HG02798 (cell line): ENCODE results near the gene HLCS.

Experiments
- ATAC-seq: cut with Tn5 transposase; IDR thresholded peaks from one replicate; pipeline ENCODE4 v1.9.1; 2021; ENCODE audit warnings: mild to moderate bottlenecking; ENCODE audit not compliant: unreplicated experiment, poor library complexity

The HLCS gene

DNA sequence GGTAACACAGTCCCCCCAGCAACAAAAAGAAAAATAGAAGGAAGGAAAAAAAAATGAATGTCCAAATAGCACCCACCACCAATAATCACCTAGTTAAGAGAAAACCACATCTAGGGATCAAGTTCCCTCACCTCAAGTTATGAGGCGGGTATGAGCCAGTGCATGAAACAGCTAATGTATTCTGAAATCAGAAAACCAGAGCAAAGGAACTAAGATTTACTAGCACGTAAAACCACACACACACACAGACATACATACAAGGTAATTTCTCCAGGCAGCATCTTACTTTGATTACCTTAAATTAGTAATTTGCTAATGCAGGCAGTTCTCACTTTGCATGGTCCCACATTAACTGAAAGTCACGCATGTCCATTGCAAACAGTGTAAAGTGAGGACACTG, 109.8 kb downstream of the HLCS start:
- no peak for ATAC-seq

DNA sequence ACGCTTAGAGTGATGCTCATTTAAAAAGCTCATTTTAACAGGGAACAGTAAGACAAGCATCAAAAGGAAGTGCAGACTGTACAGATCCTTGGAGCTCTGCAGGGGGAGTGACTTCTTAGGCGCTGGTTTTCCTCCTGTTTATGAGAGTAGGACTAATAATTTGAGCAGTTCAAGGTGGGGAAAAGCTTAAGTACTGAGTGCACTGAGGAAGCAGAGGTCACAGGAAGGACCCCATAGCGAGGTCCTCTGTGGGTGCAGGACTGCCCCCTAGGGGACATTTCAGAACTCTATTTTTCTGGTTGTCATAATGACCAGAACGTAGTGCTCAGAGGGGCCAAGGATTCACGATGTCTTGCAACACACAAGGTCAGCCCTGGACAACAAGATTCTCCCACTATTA, 112.1 kb downstream of the HLCS start:
- no peak for ATAC-seq

DNA sequence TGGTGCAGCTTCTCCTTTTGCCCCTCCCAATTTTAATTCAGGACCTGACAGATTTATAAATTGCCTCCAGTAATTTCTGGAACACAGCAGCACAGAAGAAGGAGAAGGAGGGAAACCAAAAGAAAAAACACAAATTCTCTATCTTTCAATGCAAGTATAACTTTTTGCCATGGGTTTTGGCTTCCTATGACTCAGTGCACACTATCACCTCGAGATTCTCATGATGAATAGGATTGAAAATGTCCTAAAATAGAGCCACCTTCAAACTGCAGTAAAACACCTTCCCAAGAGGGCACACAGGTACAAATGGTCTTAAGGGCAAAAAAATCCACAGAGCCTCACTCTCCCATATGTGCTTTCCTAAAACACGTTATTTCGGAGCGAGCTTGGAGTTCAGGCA, 113.6 kb downstream of the HLCS start:
- ATAC-seq, result no peak

DNA sequence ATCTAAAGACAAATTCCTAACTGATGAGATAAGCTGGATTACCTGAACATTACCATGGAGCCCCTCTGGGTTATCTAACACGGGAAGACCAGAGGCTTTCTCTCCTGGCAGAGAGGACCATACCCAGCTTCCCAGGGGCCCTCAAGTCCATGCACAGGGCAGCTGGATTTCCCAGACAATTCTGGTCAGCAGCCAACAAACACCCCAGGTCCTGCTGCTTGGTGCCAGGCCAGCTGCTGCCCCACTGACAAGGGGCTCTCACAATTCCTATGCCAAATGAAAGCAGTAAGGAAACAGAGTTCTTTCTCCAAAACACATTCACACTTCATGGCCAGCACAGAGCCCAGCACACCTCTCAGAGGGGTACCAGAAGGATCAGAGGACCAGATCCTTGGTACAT, 114.2 kb downstream of the HLCS start:
- no peak for ATAC-seq

DNA sequence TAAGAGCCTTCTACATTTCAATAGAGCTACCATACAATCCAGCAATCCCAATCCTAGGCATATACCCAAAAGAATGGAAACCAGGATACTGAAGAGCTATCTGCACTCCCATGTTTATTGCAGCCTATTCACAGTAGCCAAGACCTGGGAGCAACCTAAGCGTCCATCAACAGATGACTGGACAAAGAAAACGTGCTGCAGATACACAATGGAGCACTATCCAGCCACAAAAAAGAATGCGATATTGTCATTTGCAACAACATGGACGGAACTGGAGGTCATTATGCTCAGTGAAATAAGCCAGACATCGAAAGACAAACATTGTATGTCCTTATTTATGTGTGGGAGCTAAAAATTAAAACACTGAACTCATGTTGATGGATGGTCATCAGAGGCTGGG, 115.3 kb downstream of the HLCS start:
- no peak for ATAC-seq

DNA sequence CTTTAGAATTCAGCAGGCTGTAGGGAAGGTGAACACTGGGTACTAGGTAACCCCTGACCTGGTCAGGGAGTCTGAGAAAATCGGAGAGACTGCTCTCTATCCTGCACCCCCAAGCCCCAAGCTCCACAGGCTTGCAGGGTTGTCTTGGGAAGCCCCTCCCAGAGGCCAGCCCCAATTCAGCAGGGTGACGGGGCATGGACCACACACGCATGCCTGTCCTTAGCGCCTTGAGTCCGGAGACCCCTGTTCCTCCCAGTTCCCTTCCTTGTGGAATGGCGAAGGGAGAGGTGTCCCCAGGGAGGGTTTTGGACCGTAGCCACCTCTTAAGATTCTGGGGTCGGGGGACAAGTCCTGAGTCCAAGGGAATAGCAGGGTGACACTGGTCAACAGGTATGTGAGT, 116.1 kb downstream of the HLCS start:
- ATAC-seq, result no peak

DNA sequence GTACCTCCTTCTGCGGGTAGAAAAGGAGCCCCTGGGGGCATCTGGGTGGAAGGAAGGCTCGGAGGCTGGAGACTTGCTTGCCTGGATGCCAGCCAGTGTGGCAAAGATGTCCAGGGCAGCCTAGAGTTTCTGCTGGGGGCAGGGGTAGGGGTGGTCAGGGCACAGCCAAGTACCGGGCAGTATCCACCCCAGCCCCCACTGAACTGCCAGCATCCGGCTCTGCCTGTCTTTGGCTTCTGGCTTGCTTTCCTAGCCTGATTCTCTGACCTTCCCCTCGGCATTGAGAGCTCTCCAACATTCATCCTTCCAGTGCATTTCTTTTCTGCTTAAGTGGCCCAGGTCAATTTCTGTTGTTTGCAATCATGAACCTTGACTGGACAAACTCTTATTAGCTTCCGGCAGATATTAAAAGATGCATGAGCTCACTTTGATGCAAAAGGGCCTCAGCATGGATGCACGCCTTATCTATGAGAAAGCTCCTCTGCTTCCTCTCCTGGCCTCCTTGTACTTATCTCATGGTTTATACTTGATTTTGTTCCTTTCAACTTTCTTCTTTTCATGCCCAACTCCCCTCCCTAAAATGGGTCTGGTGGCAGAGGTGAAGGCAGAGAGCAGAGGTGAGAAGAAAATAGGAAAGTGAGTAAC, 116.9 kb downstream of the HLCS start:
- no peak for ATAC-seq

DNA sequence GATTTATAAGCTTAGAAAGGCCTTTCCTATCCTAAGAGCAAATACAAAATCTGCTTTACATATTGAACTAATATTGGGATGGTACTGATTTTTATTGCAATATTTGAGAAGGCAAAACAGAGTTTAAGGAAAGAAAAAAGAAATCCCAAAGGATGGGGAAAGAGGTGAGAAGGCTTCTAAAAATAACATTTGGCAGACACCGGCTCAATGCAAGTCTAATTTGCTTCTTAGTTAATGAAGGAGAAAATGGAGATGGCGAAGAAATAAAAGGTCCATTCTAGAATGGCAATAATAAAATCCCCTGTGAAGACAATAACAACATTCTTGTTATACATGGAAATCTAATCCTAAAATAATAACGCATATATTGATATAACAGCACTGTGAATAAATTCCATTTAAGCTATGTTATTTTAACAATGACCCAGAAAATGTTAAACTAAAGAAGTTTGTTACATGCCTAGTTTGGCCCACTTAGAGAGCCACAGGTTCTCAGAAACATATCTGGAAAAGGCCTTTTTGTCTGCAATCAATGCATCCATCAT, 117.7 kb downstream of the HLCS start:
- ATAC-seq, result no peak

DNA sequence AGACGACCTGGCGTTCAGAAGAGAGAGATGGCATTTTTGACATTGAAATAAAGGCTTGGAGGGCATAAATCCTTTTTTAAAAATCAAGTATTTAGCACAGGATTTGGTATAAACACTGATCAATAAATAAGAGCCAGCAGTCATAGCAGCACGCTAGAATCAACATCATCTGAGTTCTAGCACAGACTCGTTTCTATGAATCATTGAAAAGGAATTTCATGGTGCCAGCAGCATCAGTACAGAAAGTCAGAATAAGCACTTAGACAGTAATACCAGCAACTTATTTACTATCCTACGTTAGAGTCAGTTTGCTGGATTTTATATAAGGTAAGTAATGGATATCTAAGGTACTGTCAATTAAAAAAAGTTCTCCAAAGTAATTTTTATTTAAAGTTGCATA, 119.3 kb downstream of the HLCS start:
- ATAC-seq, result no peak

DNA sequence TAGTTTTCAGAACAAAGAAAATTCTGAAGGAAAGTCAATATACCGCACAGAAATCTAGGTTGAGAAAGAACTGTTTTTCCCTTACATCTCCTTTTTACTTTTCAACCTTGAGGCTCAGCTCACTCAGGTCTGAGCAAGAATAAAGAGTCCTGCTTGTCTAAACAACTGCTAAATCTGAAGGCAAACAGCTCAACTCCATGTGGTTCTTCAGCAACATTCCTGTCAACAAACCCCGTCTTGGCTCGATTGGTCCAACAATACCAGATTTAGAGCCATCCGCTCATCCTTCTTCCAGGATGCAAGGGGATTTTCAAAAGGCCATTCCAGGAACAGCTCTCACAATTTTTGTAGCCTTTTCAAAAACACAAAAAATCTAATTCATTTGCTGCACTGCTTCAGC, 119.8 kb downstream of the HLCS start:
- no peak for ATAC-seq

DNA sequence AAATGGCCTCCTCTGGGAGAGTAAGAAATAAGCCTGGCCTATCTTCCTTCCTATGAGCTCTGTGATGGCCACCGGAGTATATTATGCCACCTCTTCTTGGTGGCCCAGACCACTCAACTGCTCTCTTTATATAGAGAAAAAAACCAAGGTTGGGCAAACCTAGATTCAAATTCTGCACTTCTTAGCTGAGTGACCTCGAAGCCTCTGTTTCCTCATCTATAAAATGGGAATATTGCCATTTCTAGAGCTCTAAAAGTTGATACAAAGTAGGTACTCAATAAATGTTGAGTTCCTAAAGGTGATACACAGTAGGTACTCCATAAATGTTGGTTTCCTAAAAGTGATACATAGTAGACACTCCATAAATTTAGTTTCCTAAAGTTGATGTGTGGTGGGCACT, 120.7 kb downstream of the HLCS start:
- ATAC-seq, result no peak

DNA sequence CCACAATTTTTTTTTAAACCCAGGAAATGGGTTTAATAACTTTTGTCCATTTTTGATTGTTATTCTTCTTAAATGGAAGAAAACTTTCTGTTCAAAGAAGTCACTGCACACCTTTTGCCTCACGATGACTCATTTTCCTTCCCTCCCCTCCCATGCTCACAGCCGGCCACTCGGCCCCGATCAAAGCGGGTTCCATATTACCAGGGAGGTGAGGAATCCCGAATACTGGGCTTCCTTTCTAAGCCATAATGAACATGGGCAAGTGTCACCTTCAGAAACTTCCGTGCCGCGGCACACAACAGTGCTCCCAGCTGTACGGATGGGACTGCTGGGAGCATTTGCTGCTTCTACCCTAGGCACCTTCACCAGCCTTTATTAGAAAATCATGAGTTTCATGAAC, 121.4 kb downstream of the HLCS start:
- ATAC-seq, result no peak

DNA sequence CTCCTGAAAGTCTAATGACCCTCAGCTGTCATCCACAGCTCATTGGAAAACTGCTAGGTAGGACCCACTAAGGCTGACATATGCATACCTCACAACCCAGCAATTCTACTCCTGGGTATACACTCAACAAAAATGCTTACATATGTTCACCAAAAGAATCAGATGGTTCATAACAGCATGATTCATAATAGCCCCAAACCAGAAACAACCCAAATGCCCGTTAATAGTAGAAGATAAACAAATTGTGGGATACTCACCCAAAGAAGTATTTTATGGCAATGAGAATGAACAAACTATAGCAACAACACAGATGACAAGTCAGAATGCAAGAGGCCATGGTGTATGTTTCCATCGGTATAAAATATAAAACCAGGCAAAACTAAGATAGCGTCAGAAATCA, 124.6 kb downstream of the HLCS start:
- no peak for ATAC-seq

DNA sequence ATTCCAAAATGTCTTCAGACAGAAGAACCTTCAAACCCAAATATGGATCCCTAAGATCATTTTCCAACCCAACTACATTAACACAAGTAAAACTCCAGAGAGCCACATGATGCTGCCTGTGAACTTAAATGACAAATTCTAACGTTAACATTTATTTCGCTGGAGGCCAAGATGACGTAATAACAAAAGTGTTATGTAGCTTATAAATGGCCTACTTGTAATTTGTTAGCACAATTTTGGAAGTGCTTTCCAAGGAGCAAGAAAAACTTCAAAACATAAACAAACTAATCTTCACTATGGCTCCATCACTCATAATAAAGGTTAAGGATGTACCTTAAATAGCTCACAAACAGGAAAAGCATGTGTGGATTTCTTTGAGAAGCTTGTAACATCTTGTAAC, 126.7 kb downstream of the HLCS start:
- no peak for ATAC-seq

DNA sequence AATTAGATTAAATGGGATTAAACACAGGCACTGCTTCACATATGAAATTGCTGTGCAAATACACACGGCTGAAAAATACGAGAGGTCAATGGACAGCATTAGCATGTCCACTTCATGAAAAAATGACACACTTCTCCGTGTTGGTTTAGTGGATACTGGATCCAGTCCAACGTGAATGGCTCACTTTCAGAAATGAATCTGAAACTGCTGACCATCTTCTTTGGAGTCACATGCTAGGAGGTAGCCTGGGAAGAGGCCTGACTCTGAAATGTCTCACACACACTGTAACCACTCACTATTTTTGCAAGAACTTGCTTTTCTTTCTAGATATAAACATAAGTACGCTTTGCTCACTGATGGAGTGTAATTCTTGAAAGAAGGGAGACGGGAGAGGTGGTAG, 127.3 kb downstream of the HLCS start:
- ATAC-seq, result no peak

DNA sequence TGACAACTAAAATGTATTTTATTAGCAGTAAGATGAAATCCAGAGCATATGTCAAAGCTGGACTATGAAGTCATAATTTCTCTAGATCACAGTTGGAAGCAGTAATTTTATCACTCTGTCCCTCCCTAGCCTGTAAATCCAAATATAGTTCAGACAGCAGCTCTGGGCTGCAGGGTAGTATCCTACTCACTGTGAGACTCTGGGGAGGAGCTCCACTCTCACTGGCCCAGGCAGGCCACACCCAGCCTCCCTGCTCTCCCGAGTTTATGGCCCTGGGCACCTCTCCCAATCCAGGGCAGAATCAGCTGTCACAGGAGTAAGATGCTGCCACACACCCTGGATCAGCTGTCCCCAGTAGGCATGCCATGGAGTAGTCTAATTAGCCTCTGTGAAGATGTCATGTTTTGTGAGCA, 131.1 kb downstream of the HLCS start:
- ATAC-seq, result no peak

DNA sequence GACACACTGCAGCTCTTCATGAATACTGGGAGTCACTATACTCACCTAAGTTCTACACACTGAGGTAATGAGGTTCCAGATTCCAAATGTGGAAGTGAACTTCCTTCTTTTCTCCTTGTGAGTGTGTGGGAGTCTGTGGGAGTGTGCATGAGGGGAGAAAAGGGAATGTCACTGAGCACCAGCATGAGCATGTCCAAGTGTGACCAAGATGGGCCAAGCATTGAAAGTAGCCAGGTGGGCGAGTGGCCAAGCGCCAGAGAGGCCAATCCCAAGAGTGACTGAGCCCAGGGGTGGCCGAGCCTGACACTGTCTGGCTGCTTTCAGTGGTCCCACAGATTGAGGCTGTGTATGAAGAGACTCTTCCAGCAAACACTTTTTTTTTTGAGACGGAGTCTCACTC, 132.3 kb downstream of the HLCS start:
- ATAC-seq, result no peak

DNA sequence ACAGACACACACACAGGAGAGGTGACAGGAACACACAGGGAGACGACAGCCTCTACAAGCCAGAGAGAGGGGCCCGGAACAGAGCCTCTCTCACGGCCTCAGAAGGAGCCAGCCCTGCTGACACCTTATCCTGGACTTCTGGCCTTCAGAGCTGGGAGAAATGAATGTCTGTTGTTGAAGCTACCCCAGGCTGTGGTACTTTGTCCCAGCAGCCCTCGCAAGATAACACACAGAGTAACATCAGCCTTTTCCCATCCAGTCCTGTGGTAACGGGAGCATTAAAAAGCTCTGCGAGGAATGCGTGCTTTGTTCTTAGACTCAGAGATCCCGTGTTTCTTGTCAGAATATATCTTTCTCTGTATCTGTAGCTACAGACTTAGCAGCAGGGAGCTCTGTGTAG, 136.4 kb downstream of the HLCS start:
- no peak for ATAC-seq

DNA sequence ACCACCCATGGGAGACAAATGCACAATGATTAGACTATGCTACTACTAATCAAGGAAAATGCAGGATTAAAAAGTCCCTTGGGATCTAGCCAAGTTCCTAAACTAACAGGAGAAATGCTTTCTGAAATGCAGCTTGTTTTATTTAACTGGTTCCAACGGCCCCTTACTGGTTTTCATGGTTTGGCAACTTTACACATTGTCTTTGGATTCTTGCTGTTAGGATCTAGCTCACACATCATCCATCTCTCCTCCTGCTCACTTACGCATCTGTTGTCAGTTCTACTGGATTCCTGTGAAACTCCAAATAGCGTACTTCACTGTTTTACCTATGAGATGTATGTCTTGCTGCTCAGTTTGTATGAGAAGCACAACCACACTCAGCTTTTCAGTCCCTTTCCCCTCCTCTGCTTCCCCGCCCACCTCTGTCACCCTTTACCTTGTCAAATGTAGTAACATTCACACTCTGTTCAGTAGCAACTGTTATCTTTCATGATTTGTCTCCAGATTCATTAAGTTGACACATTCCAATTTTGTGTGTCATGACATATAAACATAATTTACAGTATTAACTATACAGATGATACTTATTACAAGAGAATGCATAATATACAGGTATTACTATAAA, 137.5 kb downstream of the HLCS start:
- ATAC-seq, result no peak

DNA sequence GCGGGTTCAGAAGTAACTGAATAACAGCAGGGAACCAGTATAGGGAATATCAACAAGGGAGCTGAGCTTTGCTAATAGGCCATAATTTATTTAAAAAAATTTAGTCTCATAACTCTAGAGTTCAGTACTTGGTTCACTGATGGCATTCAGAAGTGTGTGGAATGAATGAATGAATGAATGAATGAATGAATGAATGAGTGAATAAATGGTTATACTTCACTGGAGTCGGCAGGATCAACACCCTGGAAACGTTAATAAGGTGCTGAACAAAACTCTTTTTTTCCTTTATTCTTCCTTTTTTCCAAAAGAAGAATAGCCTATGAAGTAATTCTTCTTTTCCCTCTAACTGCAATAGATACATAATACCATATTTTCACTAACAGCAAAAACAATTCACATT, 138.3 kb downstream of the HLCS start:
- ATAC-seq, result no peak

DNA sequence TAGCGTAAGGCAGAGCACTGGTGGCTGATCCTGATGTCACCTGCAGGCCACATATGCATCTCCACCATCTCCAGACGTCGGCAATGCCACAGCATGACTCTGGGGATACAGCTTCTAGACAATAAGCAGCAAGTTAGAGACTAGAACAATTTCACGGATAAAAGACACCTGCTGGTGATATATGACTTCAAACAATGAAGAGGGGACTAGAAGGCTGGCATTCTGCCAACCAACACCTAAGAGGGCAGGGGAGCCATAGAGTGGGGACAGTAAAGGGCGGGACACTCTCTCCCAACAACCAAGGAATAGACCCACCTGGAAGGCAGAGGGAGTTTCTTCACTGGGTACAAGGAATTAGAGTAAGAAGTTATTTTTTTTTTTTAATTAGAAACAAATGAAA, 140.8 kb downstream of the HLCS start:
- no peak for ATAC-seq

DNA sequence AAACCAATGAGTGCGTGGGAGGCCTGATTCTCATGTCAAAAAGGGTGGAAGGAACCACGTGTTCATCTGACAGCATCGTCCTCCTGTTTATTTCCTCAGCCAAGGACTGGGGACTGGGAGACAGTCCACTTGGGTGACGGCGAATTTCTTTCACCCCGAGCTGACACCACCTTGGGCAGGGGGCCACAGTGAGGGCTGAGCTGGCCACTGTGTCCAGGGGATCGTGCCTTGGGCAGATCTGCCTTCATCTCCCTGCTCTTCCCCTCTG, 145.5 kb downstream of the HLCS start:
- ATAC-seq, result no peak
